K562 (cell line): Measurements from ENCODE around the gene TLX2. TPM values are rescaled to one million over a fixed set of nuclear protein-coding genes. Genes with fewer than 3 reads are reported as not detected.

Experiments
- COPS2 ChIP-seq: fragments of 450-650 bp; conservative IDR thresholded peaks from 2 replicates; pipeline ENCODE4 v1.6.1; 2016; ENCODE audit warnings: mild to moderate bottlenecking, moderate library complexity
- DACH1 ChIP-seq: fragments of 450-650 bp; IDR thresholded peaks from 2 replicates; pipeline ENCODE4 v1.6.1; 2018; ENCODE audit not compliant: partially characterized antibody
- DLX4 ChIP-seq: fragments of 250-450 bp; sonication (Bioruptor Pico); IDR thresholded peaks from 2 replicates; pipeline ENCODE4 v1.6.1; 2021; ENCODE audit warnings: mild to moderate bottlenecking
- DPF2 ChIP-seq: fragments of 450-650 bp; IDR thresholded peaks from 2 replicates; pipeline ENCODE4 v1.6.1; 2016
- FOXK2 ChIP-seq, 2 experiments: fragments of 450-650 bp; IDR thresholded peaks in 1 of 2; conservative IDR thresholded peaks in 1 of 2; 2 replicates each; pipeline ENCODE4 v1.6.1; 2016; ENCODE audit warnings: low read depth in 2 of 2, mild to moderate bottlenecking in 1 of 2
- HDAC1 ChIP-seq, 2 experiments: fragments of 450-650 bp; IDR thresholded peaks; 2 replicates each; pipeline ENCODE4 v1.6.1; 2016 to 2017; ENCODE audit warnings: inconsistent platforms in 1 of 2, mild to moderate bottlenecking in 1 of 2, moderate library complexity in 1 of 2
- HNRNPUL1 ChIP-seq: fragments of 200-400 bp; formaldehyde crosslinking; IDR thresholded peaks from 2 replicates; pipeline ENCODE4 v1.6.1; 2017; ENCODE audit warnings: low read length
- HSF4 ChIP-seq: fragments of 250-450 bp; sonication (Bioruptor Pico); IDR thresholded peaks from 2 replicates; pipeline ENCODE4 v2.1.2; 2022; ENCODE audit warnings: mild to moderate bottlenecking, moderate library complexity, borderline replicate concordance
- MBD2 ChIP-seq: sonication (generic); IDR thresholded peaks from 2 replicates; pipeline ENCODE4 v1.6.1; 2016; ENCODE audit warnings: low read depth, borderline replicate concordance
- RBFOX2 ChIP-seq: fragments of 200-400 bp; formaldehyde crosslinking; IDR thresholded peaks from 2 replicates; pipeline ENCODE4 v1.6.1; 2017; ENCODE audit warnings: low read depth, mild to moderate bottlenecking, low read length, moderate library complexity
- TBL1XR1 ChIP-seq, 2 experiments: IDR thresholded peaks; 2 replicates each; pipeline ENCODE4 v1.6.1; 2012; ENCODE audit warnings: improper control_type of control experiment in 2 of 2, low read length in 2 of 2, mild to moderate bottlenecking in 1 of 2
- U2AF1 ChIP-seq: fragments of 200-400 bp; formaldehyde crosslinking; optimal IDR thresholded peaks from 2 replicates; pipeline ENCODE3; 2017; ENCODE audit warnings: mild to moderate bottlenecking, low read depth, low read length, moderate library complexity
- YY1 ChIP-seq, 3 experiments: IDR thresholded peaks; 2 replicates each; pipeline ENCODE4 v1.6.1; 2011; ENCODE audit warnings: low read length in 2 of 3, mild to moderate bottlenecking in 2 of 3, moderate library complexity in 2 of 3, borderline replicate concordance in 1 of 3, control low read depth in 1 of 3, low read depth in 1 of 3; ENCODE audit not compliant: insufficient read depth in 3 of 3, insufficient replicate concordance in 2 of 3, control insufficient read depth in 1 of 3, insufficient read length in 1 of 3; ENCODE audit errors: extremely low read depth in 1 of 3
- ZBTB49 ChIP-seq: sonication (generic); formaldehyde crosslinking; IDR thresholded peaks from 2 replicates; pipeline ENCODE4 v1.8.0; 2022; ENCODE audit warnings: missing genetic modification reagents, mild to moderate bottlenecking, borderline replicate concordance
- ZNF175 ChIP-seq: fragments of 200-800 bp; sonication (Bioruptor generic); IDR thresholded peaks from 2 replicates; pipeline ENCODE4 v1.6.1; 2016; ENCODE audit warnings: low read depth, mild to moderate bottlenecking, missing genetic modification characterization, missing compliant biosample characterization
- polyA plus RNA-seq, 8 experiments: library from polyadenylated mRNA; depleted of rRNA in 4 of 8; stranded (reverse) in 5 of 8; unstranded in 3 of 8; fragments of >200 nt; fragmentation: Nextera tagmentation in 2 of 8; fragmentation: Illumina TruSeq in 1 of 8; extraction: Ambion mirVana in 2 of 8; extraction: Trizol in 1 of 8; gene quantifications; 2 replicates each; pipeline versions ENCODE4 v1.2.1 to v1.2.3, GENCODE V29; 2011 to 2014; ENCODE audit warnings: inconsistent platforms in 1 of 8, missing spikeins in 1 of 8
- total RNA-seq, 7 experiments: library from RNA; depleted of rRNA in 6 of 7; stranded (reverse); fragments of >200 nt in 6 of 7; fragmentation: Illumina TruSeq in 2 of 7; extraction: Trizol in 2 of 7; gene quantifications; 2 replicates each; pipeline versions ENCODE4 v1.2.1 to v1.2.3, GENCODE V29; 2011 to 2021; ENCODE audit warnings: low replicate concordance in 1 of 7
- TF ChIP-seq, protein P1 (sequence below), 2 experiments: fragments of 200-800 bp in 1 of 2; sonication (Bioruptor generic) in 1 of 2; sonication (generic) in 1 of 2; formaldehyde crosslinking in 1 of 2; IDR thresholded peaks in 1 of 2; conservative IDR thresholded peaks in 1 of 2; 2 replicates each; pipeline versions ENCODE4 v1.5.0 to v1.6.1; 2016 to 2020; ENCODE audit warnings: missing compliant biosample characterization in 1 of 2, missing genetic modification characterization in 1 of 2, missing genetic modification reagents in 1 of 2
- TF ChIP-seq, protein P2 (sequence below): fragments of 250-450 bp; sonication (Bioruptor Pico); IDR thresholded peaks from 2 replicates; pipeline ENCODE4 v1.4.0; 2020

The TLX2 gene
- total and polyA plus RNA-seq, 9 of the 15 experiments (the other 6 are each of a cell fraction or from before 2014, with no cell fraction given): not detected

DNA sequence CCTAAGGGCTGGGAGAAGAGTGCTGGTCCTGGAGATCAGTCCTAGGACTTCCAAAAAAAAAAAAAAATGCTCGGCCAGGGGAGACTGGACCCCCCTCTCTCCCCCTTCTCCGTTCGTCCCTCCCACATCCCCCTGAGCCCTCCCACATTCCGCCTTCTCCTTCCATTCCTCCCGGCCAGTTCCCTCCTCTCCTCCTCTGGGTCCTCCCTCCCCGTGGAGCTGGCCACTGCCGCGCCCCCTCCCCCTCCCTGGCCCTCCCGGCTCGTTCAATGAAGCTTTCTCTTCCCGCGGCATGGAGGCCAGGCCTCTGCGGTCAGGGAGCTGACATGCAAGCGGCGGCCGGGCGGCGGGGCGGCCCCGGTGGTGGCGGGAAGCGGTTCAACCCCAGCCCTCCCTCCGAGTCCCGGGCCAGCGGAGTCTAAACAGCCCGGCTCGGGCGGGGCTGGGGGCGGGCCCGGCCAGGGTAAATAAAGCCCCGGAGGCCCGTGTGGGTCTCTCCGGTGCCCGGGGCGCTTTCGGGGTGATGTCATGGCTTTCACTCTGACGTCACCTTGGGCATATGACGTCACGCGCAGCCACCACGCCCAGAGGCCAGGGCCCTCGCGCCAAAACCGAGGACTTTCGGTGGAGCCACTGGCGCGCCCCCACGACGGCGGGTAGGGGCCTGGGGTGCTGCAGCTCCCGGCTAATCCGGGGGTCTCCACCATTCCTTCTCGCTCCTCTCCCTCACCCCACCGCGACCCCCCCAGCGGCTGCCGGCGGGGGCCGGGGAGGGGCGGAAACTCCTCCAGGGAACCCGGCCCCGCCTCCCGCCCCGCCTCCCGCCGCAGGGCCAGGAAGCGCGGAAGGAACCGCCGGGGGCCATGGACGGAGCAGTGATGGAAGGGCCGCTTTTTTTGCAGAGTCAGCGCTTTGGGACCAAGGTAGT, 39.9 kb downstream of the TLX2 start, which contains the start of the genes DOK1 and LOXL3 (continued):
- TF ChIP-seq, protein P1, sequence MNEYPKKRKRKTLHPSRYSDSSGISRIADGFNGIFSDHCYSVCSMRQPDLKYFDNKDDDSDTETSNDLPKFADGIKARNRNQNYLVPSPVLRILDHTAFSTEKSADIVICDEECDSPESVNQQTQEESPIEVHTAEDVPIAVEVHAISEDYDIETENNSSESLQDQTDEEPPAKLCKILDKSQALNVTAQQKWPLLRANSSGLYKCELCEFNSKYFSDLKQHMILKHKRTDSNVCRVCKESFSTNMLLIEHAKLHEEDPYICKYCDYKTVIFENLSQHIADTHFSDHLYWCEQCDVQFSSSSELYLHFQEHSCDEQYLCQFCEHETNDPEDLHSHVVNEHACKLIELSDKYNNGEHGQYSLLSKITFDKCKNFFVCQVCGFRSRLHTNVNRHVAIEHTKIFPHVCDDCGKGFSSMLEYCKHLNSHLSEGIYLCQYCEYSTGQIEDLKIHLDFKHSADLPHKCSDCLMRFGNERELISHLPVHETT (CRISPR knock-in tag; conservative IDR thresholded peaks at IDR 0.05 in 1 of 2, IDR thresholded peaks at IDR 0.05 in 1 of 2): peak in 1 of 2 experiments; percentile 92; a peak in 1 of 4 replicates
- TF ChIP-seq DACH1: no peak
- TF ChIP-seq RBFOX2: peak; percentile 66
- TF ChIP-seq YY1 (IDR thresholded peaks at IDR 0.05; ENCODE audit: borderline replicate concordance in 1 of 3, control insufficient read depth in 1 of 3, extremely low read depth in 1 of 3, insufficient read depth in 3 of 3, insufficient read length in 1 of 3, insufficient replicate concordance in 2 of 3, low read depth in 1 of 3, low read length in 2 of 3): peak; percentile 22 to 77 (median 67)
- TF ChIP-seq DLX4: no peak
- no peak for TF ChIP-seq ZBTB49
- TF ChIP-seq U2AF1: peak; percentile 92
- no peak; a peak in 1 of 4 replicates for TF ChIP-seq HDAC1 (IDR thresholded peaks at IDR 0.05)
- TF ChIP-seq, protein P2, sequence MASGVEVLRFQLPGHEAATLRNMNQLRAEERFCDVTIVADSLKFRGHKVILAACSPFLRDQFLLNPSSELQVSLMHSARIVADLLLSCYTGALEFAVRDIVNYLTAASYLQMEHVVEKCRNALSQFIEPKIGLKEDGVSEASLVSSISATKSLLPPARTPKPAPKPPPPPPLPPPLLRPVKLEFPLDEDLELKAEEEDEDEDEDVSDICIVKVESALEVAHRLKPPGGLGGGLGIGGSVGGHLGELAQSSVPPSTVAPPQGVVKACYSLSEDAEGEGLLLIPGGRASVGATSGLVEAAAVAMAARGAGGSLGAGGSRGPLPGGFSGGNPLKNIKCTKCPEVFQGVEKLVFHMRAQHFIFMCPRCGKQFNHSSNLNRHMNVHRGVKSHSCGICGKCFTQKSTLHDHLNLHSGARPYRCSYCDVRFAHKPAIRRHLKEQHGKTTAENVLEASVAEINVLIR (CRISPR knock-in tag): peak; percentile 99
- peak in 1 of 2 experiments; percentile 92; a peak in 2 of 4 replicates for TF ChIP-seq TBL1XR1 (IDR thresholded peaks at IDR 0.05; ENCODE audit: low read length in 2 of 2)
- no peak for TF ChIP-seq HNRNPUL1
- peak in 1 of 2 experiments; percentile 16; a peak in 1 of 4 replicates for TF ChIP-seq FOXK2 (conservative IDR thresholded peaks at IDR 0.05 in 1 of 2, IDR thresholded peaks at IDR 0.05 in 1 of 2; ENCODE audit: low read depth in 2 of 2)
- no peak for TF ChIP-seq DPF2
- TF ChIP-seq COPS2: no peak
- no peak for TF ChIP-seq HSF4 (CRISPR knock-in tag)
- TF ChIP-seq MBD2: no peak; the same call in 1 of the 2 replicates
- TF ChIP-seq ZNF175 (CRISPR knock-in tag): no peak
